Neural cell (in vitro differentiated cells): ENCODE measurements around the gene LTBP1. TPM values are rescaled to one million over a fixed set of nuclear protein-coding genes. Genes with fewer than 3 reads are reported as not detected.

Experiments used
- H2AFZ ChIP-seq: fragments of 200-600, 300-800 bp; sonication (generic), shearing (Covaris generic); 2 replicates; pipeline ENCODE4 v1.6.0; 2014; ENCODE audit warnings: low read depth, mild to moderate bottlenecking, antibody characterized with exemption, low read length, moderate library complexity
- H3F3A ChIP-seq: fragments of 200-600 bp; shearing (Covaris generic); 2 replicates; pipeline ENCODE4 v1.6.1; 2016; ENCODE audit warnings: mild to moderate bottlenecking, moderate library complexity, mixed read lengths, antibody characterized with exemption, low read length; ENCODE audit not compliant: insufficient read depth, poor library complexity, severe bottlenecking
- H3K27ac ChIP-seq: fragments of 200-600, 300-800 bp; sonication (generic), shearing (Covaris generic); 2 replicates; pipeline ENCODE4 v1.5.1; 2014; ENCODE audit warnings: mild to moderate bottlenecking, low read length, moderate library complexity
- H3K27me3 ChIP-seq: fragments of 300-800, 200-600 bp; sonication (generic), shearing (Covaris generic); 2 replicates; pipeline ENCODE4 v1.6.0; 2014; ENCODE audit warnings: mild to moderate bottlenecking, low read depth, low read length, moderate library complexity; ENCODE audit not compliant: insufficient read depth
- H3K36me3 ChIP-seq: fragments of 300-800, 200-600 bp; sonication (generic), shearing (Covaris generic); 2 replicates; pipeline ENCODE4 v1.5.1; 2014; ENCODE audit warnings: mild to moderate bottlenecking, antibody characterized with exemption, low read length, moderate library complexity; ENCODE audit not compliant: insufficient read depth
- H3K4me2 ChIP-seq: fragments of 300-800, 200-600 bp; sonication (generic), shearing (Covaris generic); 2 replicates; pipeline ENCODE4 v1.6.0; 2014; ENCODE audit warnings: mild to moderate bottlenecking, low read length
- H3K4me3 ChIP-seq: fragments of 300-800, 200-600 bp; sonication (generic), shearing (Covaris generic); 2 replicates; pipeline ENCODE4 v1.5.1; 2014; ENCODE audit warnings: mild to moderate bottlenecking, low read length, moderate library complexity
- H3K79me2 ChIP-seq: fragments of 200-600 bp; shearing (Covaris generic); replicated peaks from 2 replicates; pipeline ENCODE4 v1.6.0; 2014; ENCODE audit warnings: mild to moderate bottlenecking, low read length, moderate library complexity; ENCODE audit not compliant: insufficient read depth
- H3K9ac ChIP-seq: fragments of 300-800, 200-600 bp; sonication (generic), shearing (Covaris generic); 2 replicates; pipeline ENCODE4 v1.6.1; 2016; ENCODE audit warnings: mild to moderate bottlenecking, low read length, mixed read lengths
- H3K9me2 ChIP-seq: fragments of 200-600 bp; shearing (Covaris generic); 2 replicates; pipeline ENCODE4 v1.6.1; 2016; ENCODE audit warnings: mild to moderate bottlenecking, low read length, mixed read lengths; ENCODE audit not compliant: insufficient read depth
- H3K9me3 ChIP-seq: fragments of 200-600, 300-800 bp; sonication (generic), shearing (Covaris generic); 2 replicates; pipeline ENCODE4 v1.6.1; 2016; ENCODE audit warnings: mild to moderate bottlenecking, mixed run types, low read length, moderate library complexity, mixed read lengths
- H4K20me1 ChIP-seq: fragments of 200-600 bp; shearing (Covaris generic); 2 replicates; pipeline ENCODE4 v1.6.1; 2016; ENCODE audit warnings: mild to moderate bottlenecking, mixed run types; ENCODE audit not compliant: insufficient read depth
- EP300 ChIP-seq: fragments of 450-650 bp; conservative IDR thresholded peaks from 2 replicates; pipeline ENCODE4 v1.6.1; 2014; ENCODE audit warnings: antibody characterized with exemption, mild to moderate bottlenecking, moderate library complexity; ENCODE audit not compliant: poor library complexity, severe bottlenecking
- EZH2 ChIP-seq: fragments of 200-600, 300-800 bp; shearing (Covaris generic), sonication (generic); IDR thresholded peaks from 2 replicates; pipeline ENCODE4 v1.6.1; 2014; ENCODE audit warnings: antibody characterized with exemption, low read length, borderline replicate concordance, mild to moderate bottlenecking; ENCODE audit not compliant: insufficient read depth, poor library complexity, severe bottlenecking
- MXI1 ChIP-seq: fragments of 450-650 bp; conservative IDR thresholded peaks from 2 replicates; pipeline ENCODE4 v1.6.1; 2014; ENCODE audit warnings: antibody characterized with exemption, mild to moderate bottlenecking; ENCODE audit not compliant: poor library complexity, severe bottlenecking
- POLR2AphosphoS5 ChIP-seq: IDR thresholded peaks from 2 replicates; pipeline ENCODE4 v1.6.1; 2012
- RAD21 ChIP-seq: fragments of 450-650 bp; conservative IDR thresholded peaks from 2 replicates; pipeline ENCODE4 v1.6.1; 2014; ENCODE audit warnings: antibody characterized with exemption, mild to moderate bottlenecking, moderate library complexity
- REST ChIP-seq: IDR thresholded peaks from 2 replicates; pipeline ENCODE4 v1.6.1; 2012; ENCODE audit warnings: borderline replicate concordance
- SMC3 ChIP-seq: fragments of 450-650 bp; conservative IDR thresholded peaks from 2 replicates; pipeline ENCODE4 v1.6.1; 2014; ENCODE audit warnings: antibody characterized with exemption, mild to moderate bottlenecking, moderate library complexity; ENCODE audit not compliant: poor library complexity
- TAF1 ChIP-seq: IDR thresholded peaks from 2 replicates; pipeline ENCODE4 v1.6.1; 2012; ENCODE audit warnings: low read depth
- polyA plus RNA-seq: library from polyadenylated mRNA; depleted of rRNA; stranded (reverse); fragments of >200 nt; gene quantifications from 2 replicates; pipeline ENCODE4 v1.2.3, GENCODE V29; 2014
- TF ChIP-seq, protein P1 (sequence below): fragments of 450-650 bp; IDR thresholded peaks from 2 replicates; pipeline ENCODE4 v1.5.1; 2014; ENCODE audit warnings: antibody characterized with exemption, mild to moderate bottlenecking, moderate library complexity; ENCODE audit not compliant: poor library complexity, severe bottlenecking

LTBP1 gene
- polyA plus RNA-seq, 1 donor from 2014 or later = 1.8 TPM

DNA sequence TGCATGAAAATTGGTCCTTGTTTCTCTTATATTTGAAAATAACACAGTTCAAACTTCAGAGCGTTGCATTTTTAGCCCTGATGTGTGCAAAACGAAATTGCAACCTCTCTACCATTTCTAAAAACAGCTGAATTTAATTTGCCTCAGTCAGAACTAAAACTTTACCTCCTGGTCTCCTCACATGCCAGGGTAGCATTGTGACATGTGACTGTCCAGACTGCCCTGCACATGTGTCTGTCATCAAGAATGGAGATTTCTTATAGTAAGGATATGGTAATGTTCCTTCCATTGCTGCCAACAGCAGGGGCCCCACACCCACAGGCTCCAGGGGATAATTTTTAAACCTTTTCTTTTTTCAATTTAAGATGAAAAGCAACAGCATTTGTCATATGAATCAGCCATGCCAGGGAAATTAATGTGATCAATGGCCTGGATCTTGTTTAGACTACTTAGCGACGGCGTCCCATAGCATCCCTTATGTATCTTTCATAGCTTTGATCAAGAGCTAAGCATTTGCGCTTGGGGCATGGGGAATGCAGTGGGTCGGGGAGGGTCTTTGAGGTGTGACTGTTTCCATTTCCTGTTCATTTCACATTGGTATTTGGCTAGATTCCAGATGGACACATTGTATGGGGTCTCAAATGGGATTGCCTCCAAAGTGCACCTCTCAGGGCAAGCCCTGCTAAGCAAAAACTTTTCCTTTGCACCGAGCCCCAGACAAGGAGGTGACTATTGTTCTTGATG is 437.3 kb downstream of the LTBP1 start:
- H3K79me2 ChIP-seq = no peaks in the 10 kb centered on the region
- no peak overlapping the region for H3K4me2 ChIP-seq
- no peaks in the 10 kb centered on the region for H3K9me3 ChIP-seq
- H3F3A ChIP-seq = no peaks in the 10 kb centered on the region
- H3K27me3 ChIP-seq = no peaks in the 10 kb centered on the region
- no peak overlapping the region for H3K4me3 ChIP-seq
- H3K9ac ChIP-seq = no peak overlapping the region
- H3K36me3 ChIP-seq = no peaks in the 10 kb centered on the region
- no peak overlapping the region for H3K27ac ChIP-seq
- no peaks in the 10 kb centered on the region for H3K9me2 ChIP-seq
- H4K20me1 ChIP-seq = no peaks in the 10 kb centered on the region
- TF ChIP-seq, protein P1, sequence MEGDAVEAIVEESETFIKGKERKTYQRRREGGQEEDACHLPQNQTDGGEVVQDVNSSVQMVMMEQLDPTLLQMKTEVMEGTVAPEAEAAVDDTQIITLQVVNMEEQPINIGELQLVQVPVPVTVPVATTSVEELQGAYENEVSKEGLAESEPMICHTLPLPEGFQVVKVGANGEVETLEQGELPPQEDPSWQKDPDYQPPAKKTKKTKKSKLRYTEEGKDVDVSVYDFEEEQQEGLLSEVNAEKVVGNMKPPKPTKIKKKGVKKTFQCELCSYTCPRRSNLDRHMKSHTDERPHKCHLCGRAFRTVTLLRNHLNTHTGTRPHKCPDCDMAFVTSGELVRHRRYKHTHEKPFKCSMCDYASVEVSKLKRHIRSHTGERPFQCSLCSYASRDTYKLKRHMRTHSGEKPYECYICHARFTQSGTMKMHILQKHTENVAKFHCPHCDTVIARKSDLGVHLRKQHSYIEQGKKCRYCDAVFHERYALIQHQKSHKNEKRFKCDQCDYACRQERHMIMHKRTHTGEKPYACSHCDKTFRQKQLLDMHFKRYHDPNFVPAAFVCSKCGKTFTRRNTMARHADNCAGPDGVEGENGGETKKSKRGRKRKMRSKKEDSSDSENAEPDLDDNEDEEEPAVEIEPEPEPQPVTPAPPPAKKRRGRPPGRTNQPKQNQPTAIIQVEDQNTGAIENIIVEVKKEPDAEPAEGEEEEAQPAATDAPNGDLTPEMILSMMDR = no peak
- TF ChIP-seq TAF1 = no peak
- TF ChIP-seq RAD21 = no peak
- no peak for TF ChIP-seq SMC3
- TF ChIP-seq EZH2 = no peak
- TF ChIP-seq REST = no peak
- TF ChIP-seq EP300 = no peak
- TF ChIP-seq MXI1 = no peak
- no peak for TF ChIP-seq POLR2AphosphoS5
- no peak overlapping the region for H2AFZ ChIP-seq

- H3F3A ChIP-seq = no peaks in the 10 kb centered on the region
- H4K20me1 ChIP-seq = no peaks in the 10 kb centered on the region
- no peaks in the 10 kb centered on the region for H3K9me3 ChIP-seq
- H3K27me3 ChIP-seq = no peaks in the 10 kb centered on the region
- no peaks in the 10 kb centered on the region for H3K36me3 ChIP-seq
- no peak overlapping the region for H3K4me2 ChIP-seq
- no peaks in the 10 kb centered on the region for H3K9me2 ChIP-seq
- no peak overlapping the region for H3K9ac ChIP-seq
- H3K4me3 ChIP-seq = no peak overlapping the region
- TF ChIP-seq RAD21 = no peak
- TF ChIP-seq, protein P1 = no peak
- TF ChIP-seq MXI1 = no peak
- TF ChIP-seq REST = no peak
- TF ChIP-seq SMC3 = no peak
- TF ChIP-seq EP300 = no peak
- no peak for TF ChIP-seq TAF1
- no peak for TF ChIP-seq POLR2AphosphoS5
- no peak for TF ChIP-seq EZH2
- no peak overlapping the region for H2AFZ ChIP-seq
- no peak overlapping the region for H3K27ac ChIP-seq
- H3K79me2 ChIP-seq = no peaks in the 10 kb centered on the region
Measured at GRCh38 chr2:33384599-33384961, 437.8 kb downstream of the LTBP1 start.
